Neuronal stem cell (in vitro differentiated cells): ENCODE data around the gene NUP214.
"Not testable (repeated sequence)": the region's sequence is repeated elsewhere in the genome, so short reads cannot be mapped to it uniquely, and the experiment has no call there.

Experiments
- DNase-seq: peaks from one replicate; pipeline ENCODE4 v3.0.0-alpha.2; 2013; ENCODE audit warnings: low spot score
- H2AFZ ChIP-seq: one replicate; pipeline ENCODE4 v1.6.1; 2013; ENCODE audit warnings: mild to moderate bottlenecking, low read length, inconsistent platforms
- H2AK5ac ChIP-seq: 2 replicates; pipeline ENCODE4 v1.6.1; 2013; ENCODE audit warnings: low read depth, mild to moderate bottlenecking, inconsistent platforms, low read length, moderate library complexity, mixed read lengths
- H2BK120ac ChIP-seq: 2 replicates; pipeline ENCODE4 v1.6.1; 2013; ENCODE audit warnings: low read depth, mild to moderate bottlenecking, inconsistent platforms, low read length, moderate library complexity, mixed read lengths
- H2BK12ac ChIP-seq: one replicate; pipeline ENCODE4 v1.6.1; 2013; ENCODE audit warnings: low read length, inconsistent platforms
- H2BK15ac ChIP-seq: 2 replicates; pipeline ENCODE4 v1.6.1; 2013; ENCODE audit warnings: mild to moderate bottlenecking, low read length, inconsistent platforms, mixed read lengths
- H2BK5ac ChIP-seq: one replicate; pipeline ENCODE4 v1.6.1; 2013; ENCODE audit warnings: inconsistent platforms, mild to moderate bottlenecking, low read length, moderate library complexity
- H3K14ac ChIP-seq: one replicate; pipeline ENCODE4 v1.6.1; 2013; ENCODE audit warnings: low read length, inconsistent platforms
- H3K18ac ChIP-seq: 2 replicates; pipeline ENCODE4 v1.6.1; 2013; ENCODE audit warnings: low read length, inconsistent platforms
- H3K23ac ChIP-seq: 2 replicates; pipeline ENCODE4 v1.6.1; 2013; ENCODE audit warnings: low read depth, mild to moderate bottlenecking, mixed read lengths, low read length, inconsistent platforms; ENCODE audit not compliant: poor library complexity
- H3K27ac ChIP-seq: replicated peaks from 3 replicates; pipeline ENCODE4 v1.5.1; 2013; ENCODE audit warnings: low read length, inconsistent platforms
- H3K27me3 ChIP-seq, 3 experiments: 2 replicates each; pipeline ENCODE4 v1.6.1; 2013; ENCODE audit warnings: low read length in 3 of 3, mild to moderate bottlenecking in 2 of 3, inconsistent platforms in 1 of 3, low read depth in 1 of 3, mixed read lengths in 1 of 3, moderate library complexity in 1 of 3; ENCODE audit not compliant: control insufficient read depth in 3 of 3, insufficient read depth in 3 of 3
- H3K36me3 ChIP-seq, 2 donors: replicated peaks in 1 of 2; 2 replicates each; pipeline ENCODE4 v1.6.1; 2013; ENCODE audit warnings: low read length in 2 of 2; ENCODE audit not compliant: control insufficient read depth in 2 of 2, insufficient read depth in 2 of 2
- H3K4ac ChIP-seq: 2 replicates; pipeline ENCODE4 v1.6.1; 2013; ENCODE audit warnings: inconsistent platforms, mild to moderate bottlenecking, low read length, moderate library complexity
- H3K4me1 ChIP-seq, 2 donors: 1 replicate in 1 of 2; 2 replicates in 1 of 2; pipeline ENCODE4 v1.6.1; 2013; ENCODE audit warnings: low read length in 2 of 2, low read depth in 1 of 2; ENCODE audit not compliant: control insufficient read depth in 2 of 2, insufficient read depth in 1 of 2
- H3K4me2 ChIP-seq: one replicate; pipeline ENCODE4 v1.6.1; 2013; ENCODE audit warnings: mild to moderate bottlenecking, low read length, inconsistent platforms; ENCODE audit not compliant: insufficient read depth, poor library complexity, severe bottlenecking
- H3K4me3 ChIP-seq, 2 donors: 2 replicates each; pipeline ENCODE4 v1.5.1; 2013; ENCODE audit warnings: low read length in 2 of 2, mild to moderate bottlenecking in 2 of 2, inconsistent platforms in 1 of 2, moderate library complexity in 1 of 2
- H3K79me1 ChIP-seq: one replicate; pipeline ENCODE4 v1.6.1; 2013; ENCODE audit warnings: low read depth, mild to moderate bottlenecking, inconsistent platforms, low read length, moderate library complexity
- H3K9ac ChIP-seq: one replicate; pipeline ENCODE4 v1.6.1; 2013; ENCODE audit warnings: mild to moderate bottlenecking, low read depth, low read length, inconsistent platforms; ENCODE audit not compliant: poor library complexity
- H3K9me3 ChIP-seq, 2 donors: replicated peaks in 1 of 2; 2 replicates each; pipeline versions ENCODE3 to v1.6.1; 2013; ENCODE audit warnings: low read length in 2 of 2, mild to moderate bottlenecking in 2 of 2, inconsistent platforms in 1 of 2, low read depth in 1 of 2, mixed read lengths in 1 of 2, moderate library complexity in 1 of 2; ENCODE audit not compliant: control insufficient read depth in 2 of 2, insufficient read depth in 1 of 2
- H4K8ac ChIP-seq: one replicate; pipeline ENCODE4 v1.6.1; 2013; ENCODE audit warnings: low read depth, mild to moderate bottlenecking, inconsistent platforms, low read length, moderate library complexity
- H4K91ac ChIP-seq: one replicate; pipeline ENCODE4 v1.6.1; 2013; ENCODE audit warnings: low read length, low read depth, mild to moderate bottlenecking, inconsistent platforms; ENCODE audit not compliant: poor library complexity
- WGBS, 2 donors: extraction: QIAGEN DNeasy Blood & Tissue Kit; methylation state at CpG; one replicate each; pipeline ENCODE4 v1.1.7; 2013; ENCODE audit warnings: missing lambda C conversion rate in 2 of 2, mixed read lengths in 1 of 2; ENCODE audit not compliant: insufficient read length in 2 of 2, insufficient replicate concordance in 1 of 2; ENCODE audit errors: extremely low coverage in 2 of 2; 5-methylcytosine and 5-hydroxymethylcytosine counted together

Gene NUP214

GRCh38 chr9:131191032-131191431 is 65.6 kb downstream of the NUP214 start:
- H3K4ac ChIP-seq, H3K14ac ChIP-seq, H2BK120ac ChIP-seq, H3K18ac ChIP-seq, H3K23ac ChIP-seq, H4K91ac ChIP-seq, H3K4me2 ChIP-seq, H4K8ac ChIP-seq, H2BK12ac ChIP-seq, DNase-seq, H2BK5ac ChIP-seq, H3K27ac ChIP-seq, H2BK15ac ChIP-seq, H3K9me3 ChIP-seq, H3K9ac ChIP-seq, H3K79me1 ChIP-seq, H2AK5ac ChIP-seq, H3K27me3 ChIP-seq, H3K4me3 ChIP-seq, H2AFZ ChIP-seq: not testable (repeated sequence)
- peaks cover 13 to 91% of the 10 kb centered on the region in 2 donors for H3K36me3 ChIP-seq
- peaks cover 2 to 20% of the 10 kb centered on the region in 2 donors for H3K4me1 ChIP-seq
- no CpG with 5 or more reads among the region's 6 CpGs for WGBS, 2 donors

- no peak overlapping the region for H2BK120ac ChIP-seq
- no peaks in the 10 kb centered on the region for H3K9me3 ChIP-seq
- no CpG with 5 or more reads among the region's 3 CpGs for WGBS, 2 donors
- no peak overlapping the region for H3K4me2 ChIP-seq
- no peak overlapping the region for H2BK12ac ChIP-seq
- H3K27ac ChIP-seq = no peak overlapping the region
- no peak overlapping the region for H2AFZ ChIP-seq
- no peak overlapping the region for H3K4ac ChIP-seq
- no peak overlapping the region for H2BK15ac ChIP-seq
- peaks cover 10 to 91% of the 10 kb centered on the region in 2 donors for H3K36me3 ChIP-seq
- no peak overlapping the region for H4K91ac ChIP-seq
- H4K8ac ChIP-seq = no peak overlapping the region
- no peaks in the 10 kb centered on the region for H3K27me3 ChIP-seq
- H3K14ac ChIP-seq = no peak overlapping the region
- no peak overlapping the region for H3K23ac ChIP-seq
- no peak overlapping the region for H2AK5ac ChIP-seq
- H3K18ac ChIP-seq = no peak overlapping the region
- peaks cover 2 to 20% of the 10 kb centered on the region in 2 donors for H3K4me1 ChIP-seq
- no peak overlapping the region for H3K4me3 ChIP-seq
- H3K79me1 ChIP-seq = peaks cover 2% of the 10 kb centered on the region
- H3K9ac ChIP-seq = no peak overlapping the region
- no peak overlapping the region for H2BK5ac ChIP-seq
- DNase-seq = no peak
Measured at GRCh38 chr9:131191857-131192256, 66.5 kb downstream of the NUP214 start.

- 100% methylated on average over 1 of the region's 2 CpGs; no CpG with 5 or more reads in 1 of the 2 donors for WGBS, 2 donors
- peaks cover 18 to 91% of the 10 kb centered on the region in 2 donors for H3K36me3 ChIP-seq
Measured at GRCh38 chr9:131193051-131193450, 67.7 kb downstream of the NUP214 start.

GRCh38 chr9:131194762-131195161 is 69.4 kb downstream of the NUP214 start:
- no peak overlapping the region for H2BK5ac ChIP-seq
- H2BK15ac ChIP-seq = no peak overlapping the region
- no peak overlapping the region for H2AK5ac ChIP-seq
- peaks cover 26 to 94% of the 10 kb centered on the region in 2 donors for H3K36me3 ChIP-seq
- no peak overlapping the region for H3K4ac ChIP-seq
- H3K14ac ChIP-seq = no peak overlapping the region
- no peak overlapping the region for H3K9ac ChIP-seq
- no peak overlapping the region for H3K23ac ChIP-seq
- no peak overlapping the region for H3K4me2 ChIP-seq
- no peak overlapping the region for H3K4me3 ChIP-seq
- H2BK12ac ChIP-seq = no peak overlapping the region
- no peak overlapping the region for H3K27ac ChIP-seq
- H3K9me3 ChIP-seq = no peaks in the 10 kb centered on the region
- H3K27me3 ChIP-seq = no peaks in the 10 kb centered on the region
- no peak overlapping the region for H2BK120ac ChIP-seq
- no peak overlapping the region for H2AFZ ChIP-seq
- H3K4me1 ChIP-seq = peaks cover 0 to 3% of the 10 kb centered on the region in 2 donors
- no peak overlapping the region for H4K91ac ChIP-seq
- no peak overlapping the region for H3K18ac ChIP-seq
- no peak for DNase-seq
- WGBS, 2 donors = no CpG with 5 or more reads among the region's 3 CpGs
- no peak overlapping the region for H4K8ac ChIP-seq
- H3K79me1 ChIP-seq = peaks cover 2% of the 10 kb centered on the region

More at GRCh38 chr9:131193051-131193450, 67.7 kb downstream of the NUP214 start:
- no peak overlapping the region for H2BK15ac ChIP-seq
- H3K79me1 ChIP-seq = peaks cover 2% of the 10 kb centered on the region
- no peak overlapping the region for H3K18ac ChIP-seq
- no peak overlapping the region for H3K9ac ChIP-seq
- no peak overlapping the region for H2BK5ac ChIP-seq
- no peak overlapping the region for H2BK120ac ChIP-seq
- H2AK5ac ChIP-seq = no peak overlapping the region
- H2AFZ ChIP-seq = no peak overlapping the region
- no peak overlapping the region for H3K23ac ChIP-seq
- H2BK12ac ChIP-seq = no peak overlapping the region
- H3K14ac ChIP-seq = no peak overlapping the region
- H4K91ac ChIP-seq = no peak overlapping the region
- no peaks in the 10 kb centered on the region for H3K9me3 ChIP-seq
- no peak overlapping the region for H3K27ac ChIP-seq
- H4K8ac ChIP-seq = no peak overlapping the region
- no peaks in the 10 kb centered on the region for H3K27me3 ChIP-seq
- no peak overlapping the region for H3K4me2 ChIP-seq
- no peak overlapping the region for H3K4me3 ChIP-seq
- no peak for DNase-seq
- peaks cover 2 to 20% of the 10 kb centered on the region in 2 donors for H3K4me1 ChIP-seq
- H3K4ac ChIP-seq = no peak overlapping the region
